KOPT-K1 (cell line): ENCODE results near the gene TCF7L2.

Experiments
- H3K27ac ChIP-seq: fragments of 200-600 bp; sonication (generic); 2 replicates; pipeline ENCODE4 v1.5.1; 2016; ENCODE audit warnings: antibody characterized with exemption, mild to moderate bottlenecking, low read depth, low read length; ENCODE audit not compliant: poor library complexity, severe bottlenecking
- H3K36me3 ChIP-seq: fragments of 200-600 bp; sonication (generic); 2 replicates; pipeline ENCODE4 v1.5.1; 2017; ENCODE audit warnings: antibody characterized with exemption, mild to moderate bottlenecking, low read length, moderate library complexity; ENCODE audit not compliant: insufficient read depth
- H3K9me3 ChIP-seq: fragments of 200-600 bp; sonication (generic); 2 replicates; pipeline ENCODE4 v1.5.1; 2017; ENCODE audit warnings: antibody characterized with exemption, low read length, mild to moderate bottlenecking; ENCODE audit not compliant: insufficient read depth, poor library complexity, severe bottlenecking

The TCF7L2 gene

GRCh38 chr10:112954974-112955581 is 5.0 kb downstream of the TCF7L2 start:
- no peak overlapping the region for H3K27ac ChIP-seq
- H3K9me3 ChIP-seq = no peaks in the 10 kb centered on the region
- no peaks in the 10 kb centered on the region for H3K36me3 ChIP-seq

- Histone ChIP-seq H3K27ac (no peak overlapping the region), H3K36me3 (no peaks in the 10 kb centered on the region), H3K9me3 (no peaks in the 10 kb centered on the region)
These were observed 5.8 kb downstream of the TCF7L2 start for GRCh38 chr10:112955582-112956421.

GRCh38 chr10:112956631-112957350 is 6.7 kb downstream of the TCF7L2 start:
- no peaks in the 10 kb centered on the region for H3K9me3 ChIP-seq
- H3K36me3 ChIP-seq = no peaks in the 10 kb centered on the region
- H3K27ac ChIP-seq = no peak overlapping the region

GRCh38 chr10:112957640-112958092 is 7.6 kb downstream of the TCF7L2 start:
- Histone ChIP-seq H3K9me3 (no peaks in the 10 kb centered on the region), H3K27ac (no peak overlapping the region), H3K36me3 (no peaks in the 10 kb centered on the region)

GRCh38 chr10:112958275-112958995 is 8.4 kb downstream of the TCF7L2 start:
- Histone ChIP-seq H3K9me3 (no peaks in the 10 kb centered on the region), H3K36me3 (no peaks in the 10 kb centered on the region), H3K27ac (no peak overlapping the region)

- Histone ChIP-seq H3K27ac (no peak overlapping the region), H3K36me3 (no peaks in the 10 kb centered on the region), H3K9me3 (no peaks in the 10 kb centered on the region)
These were observed 9.3 kb downstream of the TCF7L2 start for GRCh38 chr10:112959207-112959838.

GRCh38 chr10:112960151-112960681 is 10.2 kb downstream of the TCF7L2 start:
- no peaks in the 10 kb centered on the region for H3K36me3 ChIP-seq
- no peak overlapping the region for H3K27ac ChIP-seq
- H3K9me3 ChIP-seq = no peaks in the 10 kb centered on the region

GRCh38 chr10:112961609-112962008 is 11.6 kb downstream of the TCF7L2 start:
- no peaks in the 10 kb centered on the region for H3K36me3 ChIP-seq

GRCh38 chr10:112962343-112962742 is 12.3 kb downstream of the TCF7L2 start:
- Histone ChIP-seq H3K9me3 (no peaks in the 10 kb centered on the region), H3K36me3 (no peaks in the 10 kb centered on the region), H3K27ac (no peak overlapping the region)

More at GRCh38 chr10:112961609-112962008, 11.6 kb downstream of the TCF7L2 start:
- Histone ChIP-seq H3K9me3 (no peaks in the 10 kb centered on the region), H3K27ac (no peak overlapping the region)

GRCh38 chr10:112963835-112964234 is 13.8 kb downstream of the TCF7L2 start:
- no peaks in the 10 kb centered on the region for H3K36me3 ChIP-seq
- no peak overlapping the region for H3K27ac ChIP-seq
- H3K9me3 ChIP-seq = no peaks in the 10 kb centered on the region

- no peaks in the 10 kb centered on the region for H3K9me3 ChIP-seq
- H3K36me3 ChIP-seq = no peaks in the 10 kb centered on the region
- H3K27ac ChIP-seq = no peak overlapping the region
These were observed 14.4 kb downstream of the TCF7L2 start for GRCh38 chr10:112964482-112964881.

GRCh38 chr10:112966194-112966855 is 16.3 kb downstream of the TCF7L2 start:
- no peaks in the 10 kb centered on the region for H3K36me3 ChIP-seq
- H3K27ac ChIP-seq = no peak overlapping the region
- no peaks in the 10 kb centered on the region for H3K9me3 ChIP-seq

- H3K27ac ChIP-seq = no peak overlapping the region
- H3K36me3 ChIP-seq = no peaks in the 10 kb centered on the region
- H3K9me3 ChIP-seq = no peaks in the 10 kb centered on the region
These were observed 17.2 kb downstream of the TCF7L2 start for GRCh38 chr10:112967200-112967599.

- Histone ChIP-seq H3K9me3 (no peaks in the 10 kb centered on the region), H3K36me3 (no peaks in the 10 kb centered on the region), H3K27ac (no peak overlapping the region)
These were observed 19.1 kb downstream of the TCF7L2 start for GRCh38 chr10:112969131-112969530.
